ENCODE results near the gene MAOB. TPM values are rescaled to one million over a fixed set of nuclear protein-coding genes. Genes with fewer than 3 reads are reported as not detected.

The MAOB gene
- total and polyA plus RNA-seq, 2 donors (not counting 1 experiment from before 2014, with no cell fraction given) = not detected

GRCh38 chrX:43743100-43743822 is 139.0 kb downstream of the MAOB start:
- no peaks in the 10 kb centered on the region for H4K20me1 ChIP-seq (ENCODE audit: control insufficient read depth, insufficient read depth, low read length, poor library complexity, severe bottlenecking)
- Mint-ChIP-seq H3K27ac (no peak overlapping the region), H3K4me3 (no peak overlapping the region), H3K27me3 (peaks cover 3% of the 10 kb centered on the region), H3K9me3 (ENCODE audit: insufficient read depth) (no peaks in the 10 kb centered on the region), H3K4me1 (no peaks in the 10 kb centered on the region)
- no peak for DNase-seq
- no peaks in the 10 kb centered on the region for H3K79me2 ChIP-seq (ENCODE audit: control insufficient read depth, insufficient read depth, low read length)
- no peak overlapping the region for H3K9ac ChIP-seq (ENCODE audit: low read length)
- no peaks in the 10 kb centered on the region for H3K9me3 ChIP-seq (ENCODE audit: control extremely low read depth in 1 of 3, control insufficient read depth in 2 of 3, insufficient read depth in 1 of 3, low read length in 2 of 3)
- TF ChIP-seq EZH2 (IDR thresholded peaks at IDR 0.05; ENCODE audit: borderline replicate concordance, insufficient read depth, low read depth, low read length, poor library complexity, severe bottlenecking) (no peak), CTCF (IDR thresholded peaks at IDR 0.05) (no peak)
- no peak overlapping the region for H2AFZ ChIP-seq (ENCODE audit: insufficient read depth, low read depth, low read length, poor library complexity, severe bottlenecking)
- ATAC-seq (ENCODE audit: low read depth) = no peak
- H3K4me3 ChIP-seq (ENCODE audit: control extremely low read depth in 1 of 5, extremely low read depth in 1 of 5, insufficient read depth in 1 of 5, low read depth in 2 of 5, low read length in 4 of 5) = no peak overlapping the region
- no peaks in the 10 kb centered on the region for H3K27me3 ChIP-seq (replicated peaks in 1 of 4; ENCODE audit: control extremely low read depth in 1 of 4, control insufficient read depth in 3 of 4, insufficient read depth in 4 of 4, low read length in 3 of 4)
- H3K4me2 ChIP-seq (replicated peaks; ENCODE audit: low read depth, low read length, poor library complexity, severe bottlenecking) = no peak overlapping the region
- intact Hi-C loops (cut with micrococcal nuclease) = no loop called here
- no peaks in the 10 kb centered on the region for H3K4me1 ChIP-seq (ENCODE audit: control insufficient read depth in 2 of 2, insufficient read depth in 2 of 2, low read length in 2 of 2)
- ChIA-PET POLR2A (no interaction called here), CTCF (no interaction called here)
- no peak overlapping the region for H3K27ac ChIP-seq (ENCODE audit: low read length in 2 of 2)
- WGBS (ENCODE audit: insufficient coverage) = no CpG with 5 or more reads among the region's 5 CpGs
- no peaks in the 10 kb centered on the region for H3K36me3 ChIP-seq (replicated peaks in 1 of 2; ENCODE audit: control extremely low read depth in 1 of 2, control insufficient read depth in 1 of 2, extremely low read depth in 1 of 2, insufficient read depth in 2 of 2, low read length in 1 of 2)

DNA sequence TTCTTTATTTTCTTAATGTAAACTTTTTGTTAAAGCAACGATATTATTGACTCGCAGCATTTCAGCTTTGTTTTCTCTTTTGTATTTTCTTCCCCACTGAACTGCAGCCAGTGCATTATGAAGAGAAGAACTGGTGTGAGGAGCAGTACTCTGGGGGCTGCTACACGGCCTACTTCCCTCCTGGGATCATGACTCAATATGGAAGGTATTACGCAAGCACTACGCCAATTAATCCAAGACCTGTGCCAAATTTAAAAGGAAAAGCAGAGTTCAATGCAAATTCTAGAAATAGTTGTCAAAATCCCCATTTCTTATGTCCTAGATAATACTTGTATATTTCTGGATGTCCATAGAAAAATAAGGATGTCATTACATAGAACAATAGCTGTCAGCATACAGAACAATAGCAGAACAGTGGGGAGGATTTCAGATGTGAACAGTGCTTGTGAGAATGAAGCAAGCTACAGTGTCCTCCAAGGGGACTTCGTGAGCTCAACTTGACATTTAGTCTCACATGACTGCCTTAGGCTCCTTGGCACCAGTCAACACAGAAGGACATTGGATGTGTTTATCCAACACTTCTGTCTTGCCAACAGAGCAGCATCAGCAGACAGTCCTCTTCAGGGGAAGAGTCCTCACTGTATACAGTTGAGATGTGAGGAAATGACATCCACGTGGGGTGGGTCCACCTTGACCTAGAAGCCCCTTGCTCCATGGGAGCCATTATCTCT is 140.2 kb downstream of the MAOB start:
- POLR2A ChIA-PET = no interaction called here
- WGBS (ENCODE audit: insufficient coverage) = no CpG with 5 or more reads among the region's 7 CpGs
- ATAC-seq (ENCODE audit: low read depth) (no peak), DNase-seq (no peak)
- Histone ChIP-seq H3K27me3 (replicated peaks in 1 of 4; ENCODE audit: control extremely low read depth in 1 of 4, control insufficient read depth in 3 of 4, insufficient read depth in 4 of 4, low read length in 3 of 4) (no peaks in the 10 kb centered on the region), H3K4me2 (replicated peaks; ENCODE audit: low read depth, low read length, poor library complexity, severe bottlenecking) (no peak overlapping the region), H3K4me3 (ENCODE audit: control extremely low read depth in 1 of 5, extremely low read depth in 1 of 5, insufficient read depth in 1 of 5, low read depth in 2 of 5, low read length in 4 of 5) (no peak overlapping the region), H4K20me1 (ENCODE audit: control insufficient read depth, insufficient read depth, low read length, poor library complexity, severe bottlenecking) (no peaks in the 10 kb centered on the region), H3K9ac (ENCODE audit: low read length) (no peak overlapping the region), H3K27ac (ENCODE audit: low read length in 2 of 2) (no peak overlapping the region), H3K79me2 (ENCODE audit: control insufficient read depth, insufficient read depth, low read length) (no peaks in the 10 kb centered on the region), H2AFZ (ENCODE audit: insufficient read depth, low read depth, low read length, poor library complexity, severe bottlenecking) (no peak overlapping the region), H3K9me3 (ENCODE audit: control extremely low read depth in 1 of 3, control insufficient read depth in 2 of 3, insufficient read depth in 1 of 3, low read length in 2 of 3) (no peaks in the 10 kb centered on the region), H3K36me3 (replicated peaks in 1 of 2; ENCODE audit: control extremely low read depth in 1 of 2, control insufficient read depth in 1 of 2, extremely low read depth in 1 of 2, insufficient read depth in 2 of 2, low read length in 1 of 2) (no peaks in the 10 kb centered on the region), H3K4me1 (ENCODE audit: control insufficient read depth in 2 of 2, insufficient read depth in 2 of 2, low read length in 2 of 2) (no peaks in the 10 kb centered on the region)
- Mint-ChIP-seq H3K27ac (no peak overlapping the region), H3K4me3 (no peak overlapping the region), H3K27me3 (peaks cover 3% of the 10 kb centered on the region), H3K4me1 (no peaks in the 10 kb centered on the region), H3K9me3 (ENCODE audit: insufficient read depth) (no peaks in the 10 kb centered on the region)
- CTCF ChIA-PET = interaction anchor here (1.0 kb wide), 1 partner anchor 9 kb away, joined by 3 read pairs; no protein-coding TSS in a partner anchor
- TF ChIP-seq EZH2 (IDR thresholded peaks at IDR 0.05; ENCODE audit: borderline replicate concordance, insufficient read depth, low read depth, low read length, poor library complexity, severe bottlenecking) = no peak
- no peak for TF ChIP-seq CTCF (IDR thresholded peaks at IDR 0.05)
- intact Hi-C loops (cut with micrococcal nuclease) = no loop called here

Data from B cell (primary cell).